AG04450 (cell line): ENCODE measurements around the gene DSN1. TPM values are rescaled to one million over a fixed set of nuclear protein-coding genes. Genes with fewer than 3 reads are reported as not detected.
A peak's percentile ranks its signal among the peaks of the same experiment; 100 is the strongest.

Source experiments
- CTCF ChIA-PET: fragments of 300-600, 350-600 bp; formaldehyde crosslinking; extraction: SDS; loops from one replicate; lab custom pipeline; 2022; ENCODE audit warnings: antibody characterized with exemption, inconsistent platforms; lab: Charles Lee
- POLR2A ChIA-PET: fragments of 350-600 bp; formaldehyde crosslinking; extraction: SDS; loops from one replicate; lab custom pipeline; 2021; ENCODE audit warnings: antibody characterized with exemption, inconsistent platforms; lab: Yijun Ruan, JAX
- DNase-seq: peaks from one replicate; pipeline ENCODE4 v3.0.0-alpha.2; 2011; ENCODE audit warnings: low read depth, low spot score
- H3K27ac ChIP-seq: one replicate; pipeline ENCODE4 v1.5.1; 2012; ENCODE audit warnings: low read depth, low read length, control low read depth
- H3K27me3 ChIP-seq: one replicate; pipeline ENCODE4 v1.6.0; 2012; ENCODE audit warnings: low read length; ENCODE audit not compliant: control insufficient read depth, insufficient read depth
- H3K4me3 ChIP-seq: 2 replicates; pipeline ENCODE4 v1.5.1; 2011; ENCODE audit warnings: mild to moderate bottlenecking, low read depth, low read length, control low read depth
- H3K9me3 ChIP-seq: 2 replicates; pipeline ENCODE4 v1.5.1; 2012; ENCODE audit warnings: low read length; ENCODE audit not compliant: control insufficient read depth, insufficient read depth
- CTCF ChIP-seq: IDR thresholded peaks from 2 replicates; pipeline ENCODE4 v1.5.1; 2011; ENCODE audit warnings: low read depth, low read length, control low read depth, inconsistent platforms
- polyA plus RNA-seq: library from polyadenylated mRNA; depleted of rRNA; stranded (reverse); fragments of >200 nt; gene quantifications from 2 replicates; pipeline ENCODE4 v1.2.3, GENCODE V29; 2011

DSN1 gene
- polyA plus RNA-seq, 1 experiment, result 8.7 TPM

GRCh38 chr20:36773107-36773596, 411 bp downstream of the DSN1 start:
- CTCF ChIA-PET, result interaction anchor here (0.8 to 2.4 kb wide), 12 partner anchors 8 to 160 kb away, joined by 3 to 17 read pairs (median 6); a partner anchor contains a TSS
- no peak overlapping the region for H3K27ac ChIP-seq
- H3K9me3 ChIP-seq, result no peaks in the 10 kb centered on the region; the same call in 1 of the 2 replicates
- H3K4me3 ChIP-seq, result peak overlapping the region; percentile 91
- TF ChIP-seq CTCF, result no peak
- no peak for DNase-seq
- POLR2A ChIA-PET, result interaction anchor here (0.8 to 2.8 kb wide), 9 partner anchors 10 to 199 kb away, joined by 3 to 13 read pairs (median 6); partner anchors contain the start of gene TGIF2
- no peaks in the 10 kb centered on the region for H3K27me3 ChIP-seq

- CTCF ChIA-PET, result interaction anchor here (2.5 kb wide), 1 partner anchor 16 kb away, joined by 17 read pairs; no protein-coding TSS in a partner anchor
- POLR2A ChIA-PET, result no interaction called here
- no peak overlapping the region for H3K27ac ChIP-seq
- no peak for TF ChIP-seq CTCF
- H3K4me3 ChIP-seq, result no peak overlapping the region
- no peaks in the 10 kb centered on the region; the same call in 1 of the 2 replicates for H3K9me3 ChIP-seq
- no peak for DNase-seq
- no peaks in the 10 kb centered on the region for H3K27me3 ChIP-seq
Observed at GRCh38 chr20:36770680-36771079, 2.9 kb downstream of the DSN1 start.

- ChIA-PET CTCF (interaction anchor here (1.1 to 2.5 kb wide), 6 partner anchors 13 to 151 kb away, joined by 3 to 17 read pairs (median 3); a partner anchor contains a TSS), POLR2A (interaction anchor here (0.6 to 0.7 kb wide), 3 partner anchors 14 to 79 kb away, joined by 3 to 12 read pairs (median 8); no protein-coding TSS in a partner anchor)
- DNase-seq, result no peak
- H3K9me3 ChIP-seq, result no peaks in the 10 kb centered on the region; the same call in 1 of the 2 replicates
- no peak overlapping the region for H3K27ac ChIP-seq
- no peak for TF ChIP-seq CTCF
- H3K27me3 ChIP-seq, result no peaks in the 10 kb centered on the region
- H3K4me3 ChIP-seq, result no peak overlapping the region
Observed at GRCh38 chr20:36768768-36769430, 4.7 kb downstream of the DSN1 start.

GRCh38 chr20:36761125-36761524, 12.4 kb downstream of the DSN1 start:
- H3K9me3 ChIP-seq, result no peaks in the 10 kb centered on the region
- no peak for TF ChIP-seq CTCF
- CTCF ChIA-PET, result interaction anchor here (1.5 kb wide), 1 partner anchor 13 kb away, joined by 3 read pairs; the partner anchor contains the start of gene DSN1
- no peaks in the 10 kb centered on the region for H3K27me3 ChIP-seq
- no peak overlapping the region for H3K4me3 ChIP-seq
- POLR2A ChIA-PET, result no interaction called here
- no peak for DNase-seq
- no peak overlapping the region for H3K27ac ChIP-seq

GRCh38 chr20:36760647-36761046, 12.9 kb downstream of the DSN1 start:
- no peaks in the 10 kb centered on the region for H3K27me3 ChIP-seq
- ChIA-PET POLR2A (no interaction called here), CTCF (interaction anchor here (1.5 kb wide), 1 partner anchor 13 kb away, joined by 3 read pairs; the partner anchor contains the start of gene DSN1)
- TF ChIP-seq CTCF, result no peak
- no peak overlapping the region for H3K27ac ChIP-seq
- no peaks in the 10 kb centered on the region for H3K9me3 ChIP-seq
- no peak overlapping the region for H3K4me3 ChIP-seq
- no peak for DNase-seq
